Fibroblast of peridontal ligament (primary cell): Measurements from ENCODE around the gene EPX.
"Not testable (repeated sequence)": the region's sequence is repeated elsewhere in the genome, so short reads cannot be mapped to it uniquely, and the experiment has no call there.

Experiments
- DNase-seq: peaks from one replicate; pipeline ENCODE4 v3.0.0-alpha.2; 2010; ENCODE audit errors: extremely low read depth

EPX gene, protein sequence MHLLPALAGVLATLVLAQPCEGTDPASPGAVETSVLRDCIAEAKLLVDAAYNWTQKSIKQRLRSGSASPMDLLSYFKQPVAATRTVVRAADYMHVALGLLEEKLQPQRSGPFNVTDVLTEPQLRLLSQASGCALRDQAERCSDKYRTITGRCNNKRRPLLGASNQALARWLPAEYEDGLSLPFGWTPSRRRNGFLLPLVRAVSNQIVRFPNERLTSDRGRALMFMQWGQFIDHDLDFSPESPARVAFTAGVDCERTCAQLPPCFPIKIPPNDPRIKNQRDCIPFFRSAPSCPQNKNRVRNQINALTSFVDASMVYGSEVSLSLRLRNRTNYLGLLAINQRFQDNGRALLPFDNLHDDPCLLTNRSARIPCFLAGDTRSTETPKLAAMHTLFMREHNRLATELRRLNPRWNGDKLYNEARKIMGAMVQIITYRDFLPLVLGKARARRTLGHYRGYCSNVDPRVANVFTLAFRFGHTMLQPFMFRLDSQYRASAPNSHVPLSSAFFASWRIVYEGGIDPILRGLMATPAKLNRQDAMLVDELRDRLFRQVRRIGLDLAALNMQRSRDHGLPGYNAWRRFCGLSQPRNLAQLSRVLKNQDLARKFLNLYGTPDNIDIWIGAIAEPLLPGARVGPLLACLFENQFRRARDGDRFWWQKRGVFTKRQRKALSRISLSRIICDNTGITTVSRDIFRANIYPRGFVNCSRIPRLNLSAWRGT

GRCh38 chr17:58192612-58193011, at the start of gene EPX:
Gene EPX (plus strand): TSS chr17:58192726. CDS start chr17:58192847, 121 bp downstream.
- DNase-seq: no peak

DNA sequence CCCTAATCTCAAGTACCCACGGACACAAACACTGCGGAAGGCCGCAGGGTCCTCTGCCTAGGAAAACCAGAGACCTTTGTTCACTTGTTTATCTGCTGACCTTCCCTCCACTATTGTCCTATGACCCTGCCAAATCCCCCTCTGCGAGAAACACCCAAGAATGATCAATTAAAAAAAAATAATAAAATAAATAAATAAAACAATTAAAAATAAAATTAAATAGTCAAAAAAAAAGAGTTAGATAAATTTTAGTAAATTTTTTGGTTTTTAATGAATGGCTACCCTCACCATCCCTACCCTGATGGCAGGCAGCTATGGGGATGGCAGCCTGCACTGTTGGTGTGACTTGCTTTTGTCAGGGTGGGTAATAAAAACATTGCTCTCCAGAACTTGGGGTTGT, 49.2 kb upstream of the EPX start:
- DNase-seq: not testable (repeated sequence)

- DNase-seq: no peak
These were observed 47.7 kb upstream of the EPX start for GRCh38 chr17:58144801-58145200.

DNA sequence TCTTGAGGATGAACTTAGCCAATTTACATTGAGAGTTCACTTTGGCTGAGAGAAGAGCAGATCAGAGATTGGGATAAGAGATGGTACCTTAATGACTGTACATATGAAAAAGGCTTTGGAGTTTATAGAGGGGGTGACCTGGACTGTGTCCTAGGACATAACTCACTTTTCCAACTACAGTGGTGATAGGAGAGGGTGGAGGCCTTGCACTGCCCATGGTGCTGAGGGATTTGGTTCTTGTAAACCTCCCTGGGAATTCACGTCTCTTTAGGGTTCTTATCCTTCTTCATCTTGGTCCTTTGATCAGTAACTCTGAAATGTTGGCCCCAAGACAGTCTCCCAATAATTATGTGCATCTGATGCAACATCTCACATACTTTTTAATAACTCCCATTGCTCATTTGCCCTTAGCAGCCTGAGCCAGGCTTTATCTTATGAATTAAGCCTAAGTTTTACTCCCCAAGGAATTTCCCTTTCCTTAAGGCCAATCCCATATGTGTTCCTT, 44.5 kb upstream of the EPX start, which contains the start of gene OR4D1:
TSS of gene OR4D1 (plus strand) at position 455 of the 505 bp plus-strand sequence. CDS start 6,770 bp downstream, outside the sequence.
- no peak for DNase-seq

DNA sequence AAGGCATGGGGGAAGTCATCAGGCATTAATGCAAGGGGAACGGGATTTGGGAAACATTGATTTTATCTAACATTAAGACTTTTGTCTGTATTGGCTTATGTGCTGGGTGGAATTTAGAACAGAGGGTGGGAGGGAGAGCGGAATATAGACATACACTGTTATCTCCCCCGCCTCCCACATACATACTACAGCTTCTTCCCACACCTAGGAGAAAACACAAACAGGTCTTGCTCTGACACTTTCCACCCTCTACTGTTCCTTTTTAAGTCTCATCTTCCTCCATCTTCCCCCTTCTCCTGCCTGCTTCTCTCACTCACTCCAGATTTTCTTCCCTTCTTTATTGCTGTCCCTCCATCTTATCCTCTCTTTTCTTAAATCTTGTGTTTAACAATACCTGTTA, 43.9 kb upstream of the EPX start:
- no peak for DNase-seq

- DNase-seq: no peak
These were observed 42.1 kb upstream of the EPX start for GRCh38 chr17:58150394-58150793.

DNA sequence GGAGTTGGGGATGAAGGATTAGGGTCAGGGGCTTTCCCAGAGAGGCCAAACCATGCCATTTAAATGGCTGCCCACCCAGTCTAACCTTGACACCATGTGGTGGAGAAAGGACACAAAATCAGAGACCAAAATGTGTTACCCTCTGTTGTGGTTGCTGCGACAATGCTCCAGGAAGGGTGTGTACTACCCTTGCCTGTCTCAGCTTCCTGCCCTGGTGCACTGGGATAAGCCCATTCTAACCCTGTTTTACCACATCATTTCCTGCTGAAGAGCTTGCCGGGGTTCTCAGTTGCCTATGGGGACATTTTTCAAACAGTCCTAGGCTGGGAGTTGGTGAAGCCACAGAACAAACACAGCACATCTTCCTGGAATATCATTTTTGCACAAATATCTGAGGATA, 39.5 kb upstream of the EPX start:
- no peak for DNase-seq

DNA sequence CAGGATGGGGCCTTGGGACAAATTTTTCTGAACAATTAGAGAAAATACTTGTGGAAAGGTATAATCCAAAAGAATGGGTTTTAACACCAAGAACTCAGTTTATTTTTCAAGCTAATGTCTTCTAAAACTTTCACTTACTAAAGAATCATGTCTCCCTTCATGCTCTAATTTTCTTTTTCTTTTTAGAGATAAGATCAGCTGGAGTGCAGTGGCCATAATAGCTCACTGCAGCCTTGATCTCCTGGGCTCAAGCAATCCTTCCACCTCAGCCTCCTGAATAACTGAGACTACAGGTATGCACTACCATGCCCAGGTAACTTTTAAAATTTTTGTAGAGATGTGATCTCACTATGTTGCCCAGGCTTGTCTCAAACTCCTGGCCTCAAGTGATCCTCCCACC, 38.9 kb upstream of the EPX start:
- DNase-seq: no peak

- no peak for DNase-seq
These were observed 35.4 kb upstream of the EPX start for GRCh38 chr17:58156839-58157803.

- DNase-seq: no peak
These were observed 34.3 kb upstream of the EPX start for GRCh38 chr17:58158181-58158580.

DNA sequence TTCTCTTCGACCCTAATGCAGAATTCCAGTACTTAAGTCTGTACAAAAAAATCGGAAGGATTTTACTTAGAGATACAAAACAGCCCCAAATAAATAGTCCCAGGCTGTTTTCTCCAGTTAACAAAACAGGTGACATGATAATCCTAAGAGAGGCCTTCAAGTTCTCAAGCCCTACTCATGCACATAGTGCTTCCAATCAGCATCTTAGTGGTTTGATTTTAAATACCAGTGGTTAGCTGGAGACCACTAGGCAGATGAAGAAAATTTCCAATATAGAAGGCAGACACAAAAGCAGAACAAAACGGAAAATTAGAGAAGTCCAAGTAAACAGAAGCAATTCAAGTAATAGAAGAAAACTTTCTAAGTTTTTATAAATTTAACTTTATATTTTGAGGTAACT, 31.0 kb upstream of the EPX start:
- DNase-seq: no peak

- no peak for DNase-seq
These were observed 26.5 kb upstream of the EPX start for GRCh38 chr17:58165981-58166380.

DNA sequence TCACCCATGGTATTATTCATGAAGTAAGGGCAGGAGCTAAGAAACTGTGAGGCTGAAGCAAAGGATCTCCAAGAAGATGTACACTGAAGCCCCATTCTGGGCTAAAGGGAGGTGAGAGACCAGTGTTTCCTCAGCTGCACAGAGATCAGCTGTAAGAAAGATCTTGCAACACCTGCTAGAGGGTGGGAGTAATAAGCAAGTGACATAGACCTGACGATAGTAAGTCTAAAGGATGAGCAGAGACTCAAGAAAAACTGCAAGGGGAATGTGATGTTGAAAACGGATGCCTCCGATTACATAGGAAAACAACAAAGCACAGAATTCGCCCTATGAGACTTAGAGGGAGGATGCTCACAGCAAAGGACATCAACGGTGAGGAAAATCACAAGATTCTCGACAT, 25.8 kb upstream of the EPX start, which contains the start of gene OR4D2:
TSS of gene OR4D2 (plus strand) at position 301 of the 400 bp plus-strand sequence. CDS start 2,674 bp downstream, outside the sequence.
- DNase-seq: no peak

DNA sequence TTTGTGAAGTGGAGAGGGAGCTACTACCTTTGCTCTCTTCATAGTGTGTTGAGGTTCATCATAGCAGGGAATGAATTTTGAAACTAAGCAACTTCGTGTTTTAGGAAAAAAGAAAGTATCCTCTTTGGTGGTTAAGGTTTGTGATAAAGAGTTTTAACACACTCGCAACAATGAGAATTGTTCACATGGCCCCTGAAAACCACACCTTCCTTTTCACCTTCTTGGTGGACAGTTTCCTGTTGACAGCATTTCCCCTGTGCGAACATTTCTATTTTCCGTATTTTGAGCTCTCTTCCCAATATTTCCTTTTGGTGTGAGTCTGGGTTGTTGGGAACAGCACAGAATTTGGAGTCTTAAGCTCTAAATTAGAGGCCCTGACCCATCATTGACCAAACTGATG, 21.9 kb upstream of the EPX start:
- DNase-seq: no peak

GRCh38 chr17:58172369-58173071, 20.0 kb upstream of the EPX start:
- peak; percentile 14 for DNase-seq

GRCh38 chr17:58174871-58175270, 17.7 kb upstream of the EPX start:
- no peak for DNase-seq

GRCh38 chr17:58176200-58176599, 16.3 kb upstream of the EPX start:
- DNase-seq: peak; percentile 13

DNA sequence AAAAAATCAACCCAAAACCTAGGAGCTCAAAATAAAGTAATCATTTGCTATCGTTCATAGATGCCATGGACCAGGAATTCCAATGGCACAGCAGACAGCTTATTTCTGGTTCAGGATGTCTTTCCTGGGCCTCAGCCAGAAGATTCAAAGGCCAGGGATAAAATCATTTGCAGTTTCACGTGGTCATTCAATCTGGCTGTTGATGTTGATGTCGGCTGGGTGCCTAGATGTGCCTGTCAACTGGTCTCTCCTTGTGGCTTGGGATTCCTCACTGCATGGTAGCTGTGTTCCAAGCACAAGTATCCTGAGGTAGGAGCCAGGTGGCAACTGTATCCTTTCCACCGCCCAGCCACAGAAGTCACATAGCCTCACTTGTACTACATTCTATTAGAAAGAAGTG, 10.7 kb upstream of the EPX start:
- no peak for DNase-seq

DNA sequence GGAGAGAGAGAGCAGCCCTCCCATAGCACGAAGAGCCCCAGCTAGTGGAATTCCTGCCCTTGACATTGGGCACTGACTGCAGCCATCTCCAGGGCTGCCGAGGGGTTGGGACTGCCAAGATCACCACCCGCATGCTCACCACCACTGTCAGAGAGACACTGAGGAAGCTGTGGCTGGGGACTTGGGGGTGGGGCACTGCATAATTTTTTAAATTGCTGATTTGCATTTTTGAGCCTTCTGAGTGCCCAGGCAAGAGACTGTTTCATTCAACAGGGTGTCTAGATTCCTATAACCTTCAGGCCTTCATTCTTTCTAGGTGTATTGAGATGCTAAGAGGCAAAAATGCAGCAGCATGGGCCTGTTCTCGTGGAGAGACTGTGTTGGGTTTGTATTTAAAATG, 9.0 kb upstream of the EPX start:
- no peak for DNase-seq

DNA sequence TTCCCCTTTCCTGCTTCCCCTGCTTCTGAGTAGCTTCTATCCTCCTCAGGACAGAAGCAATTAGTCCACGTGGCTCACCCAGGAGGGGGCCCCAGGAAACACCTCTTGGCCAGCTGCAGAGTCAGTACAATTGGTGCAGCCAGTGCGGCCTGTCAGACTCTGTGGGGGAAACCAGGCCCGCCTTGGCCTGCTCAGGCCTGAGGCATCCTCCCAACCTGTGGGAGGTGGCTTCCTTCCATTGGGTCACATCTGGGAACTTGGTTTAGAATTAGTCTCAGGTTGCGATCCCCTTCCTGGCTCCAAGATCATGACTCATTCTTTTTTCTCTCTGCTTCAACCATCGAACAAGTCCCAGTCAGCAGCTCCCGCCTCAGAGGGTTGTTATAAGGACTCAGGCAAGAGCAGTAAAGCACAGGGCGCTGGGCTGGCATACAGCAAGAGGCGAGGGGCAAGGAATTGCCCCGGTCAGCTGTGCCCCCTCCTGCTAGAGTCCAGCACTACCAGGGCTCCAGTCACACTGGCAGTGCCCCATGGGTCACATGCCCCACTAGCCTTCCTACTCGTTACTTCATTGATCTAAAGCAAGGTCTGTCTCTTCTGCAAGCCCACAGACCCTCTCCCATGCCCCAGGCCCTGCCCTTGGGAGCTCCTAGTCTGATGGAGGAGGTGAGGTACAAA, 8.1 kb upstream of the EPX start:
- peak; percentile 44 for DNase-seq
